Ammon's horn (tissue), 1 donor: Measurements from ENCODE around the gene PEX10.
"Not testable (repeated sequence)": the region's sequence is repeated elsewhere in the genome, so short reads cannot be mapped to it uniquely, and the experiment has no call there.

ENCODE experiments used
- DNase-seq: peaks from one replicate; pipeline ENCODE4 v3.0.0-alpha.2; 2016; ENCODE audit warnings: low spot score

The PEX10 gene

GRCh38 chr1:2443277-2444137 lies 31.1 kb upstream of the PEX10 start:
- peak; percentile 75 for DNase-seq

- no peak for DNase-seq
Measured at GRCh38 chr1:2442661-2443060, 30.3 kb upstream of the PEX10 start.

- DNase-seq, result peak; percentile 48
Measured at GRCh38 chr1:2441746-2442145, 29.4 kb upstream of the PEX10 start.

GRCh38 chr1:2440346-2440745 lies 28.0 kb upstream of the PEX10 start:
- DNase-seq, result not testable (repeated sequence)

GRCh38 chr1:2439369-2439768 lies 27.0 kb upstream of the PEX10 start:
- DNase-seq, result no peak

GRCh38 chr1:2438641-2439040 lies 26.3 kb upstream of the PEX10 start:
- no peak for DNase-seq

GRCh38 chr1:2438038-2438437 lies 25.7 kb upstream of the PEX10 start:
- DNase-seq, result peak; percentile 58

- DNase-seq, result no peak
Measured at GRCh38 chr1:2437617-2438016, 25.3 kb upstream of the PEX10 start.

GRCh38 chr1:2436876-2437275 lies 24.5 kb upstream of the PEX10 start:
- DNase-seq, result no peak

- no peak for DNase-seq
Measured at GRCh38 chr1:2435746-2436355, 23.5 kb upstream of the PEX10 start.

GRCh38 chr1:2435091-2435490 lies 22.7 kb upstream of the PEX10 start:
- DNase-seq, result no peak

- no peak for DNase-seq
Measured at GRCh38 chr1:2433936-2434655, 21.7 kb upstream of the PEX10 start.

- DNase-seq, result no peak
Measured at GRCh38 chr1:2433196-2433595, 20.8 kb upstream of the PEX10 start.

GRCh38 chr1:2432441-2432844 lies 20.1 kb upstream of the PEX10 start:
- no peak for DNase-seq

- DNase-seq, result no peak
Measured at GRCh38 chr1:2431518-2431917, 19.2 kb upstream of the PEX10 start.

- DNase-seq, result no peak
Measured at GRCh38 chr1:2431103-2431502, 18.7 kb upstream of the PEX10 start.

GRCh38 chr1:2430592-2430973 lies 18.2 kb upstream of the PEX10 start:
- DNase-seq, result no peak

GRCh38 chr1:2429780-2430591 lies 17.6 kb upstream of the PEX10 start:
- DNase-seq, result no peak

GRCh38 chr1:2428490-2428889 lies 16.1 kb upstream of the PEX10 start:
- DNase-seq, result no peak

- no peak for DNase-seq
Measured at GRCh38 chr1:2427976-2428375, 15.6 kb upstream of the PEX10 start.

GRCh38 chr1:2427051-2427450 lies 14.7 kb upstream of the PEX10 start:
- DNase-seq, result no peak

- no peak for DNase-seq
Measured at GRCh38 chr1:2426540-2426939, 14.2 kb upstream of the PEX10 start.
